ENCODE measurements around the gene RSPO4. TPM values are rescaled to one million over a fixed set of nuclear protein-coding genes. Genes with fewer than 3 reads are reported as not detected.
"Not testable (repeated sequence)": the region's sequence is repeated elsewhere in the genome, so short reads cannot be mapped to it uniquely, and the experiment has no call there.

Gene RSPO4
- total RNA-seq, result under 0.01 TPM

DNA sequence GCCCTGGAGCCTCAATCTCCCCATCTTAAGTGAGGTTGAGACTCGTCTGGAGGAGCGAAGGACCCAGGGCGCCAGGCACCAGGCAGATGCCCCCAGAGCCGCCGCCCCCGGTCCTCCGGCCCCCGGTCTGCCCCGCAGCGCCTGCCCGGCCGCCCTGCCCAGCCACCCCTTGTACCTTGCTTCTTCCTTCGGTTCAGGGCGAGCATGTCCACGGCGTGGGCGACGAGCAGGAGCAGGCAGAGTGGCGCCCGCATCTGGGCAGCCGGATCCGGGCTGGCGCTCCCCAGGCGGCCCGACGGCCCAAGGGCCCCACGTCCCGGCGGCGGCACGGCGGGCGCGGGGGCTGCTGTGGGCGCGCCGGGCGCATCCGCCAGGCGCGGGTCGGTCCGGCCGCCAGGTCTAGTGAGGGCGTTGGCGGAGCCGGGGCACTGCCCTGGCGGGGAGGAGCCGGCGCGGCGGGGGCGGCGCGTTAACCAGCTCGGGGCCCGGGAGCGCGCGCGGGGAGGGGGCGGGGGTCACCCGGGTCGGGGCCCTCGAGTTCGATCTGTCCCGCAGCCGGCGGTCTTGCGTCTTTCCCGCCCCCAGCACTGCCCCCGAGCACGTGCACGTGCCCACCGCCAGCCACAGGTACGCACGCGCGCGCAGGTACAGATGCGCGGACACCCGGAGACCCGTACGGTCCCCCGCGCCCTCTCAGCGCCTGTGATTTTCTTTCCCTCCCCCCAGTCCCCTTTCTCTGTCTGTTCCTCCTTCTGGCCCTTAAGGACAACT is at the start of gene RSPO4:
Gene RSPO4 (minus strand): TSS at position 401 of the 771 bp plus-strand sequence. CDS start 147 bp downstream, at position 254.
- FAIRE-seq, result no peak
- peak in 1 of 2 donors; percentile 52 for DNase-seq (ENCODE audit: low spot score in 2 of 2)

DNA sequence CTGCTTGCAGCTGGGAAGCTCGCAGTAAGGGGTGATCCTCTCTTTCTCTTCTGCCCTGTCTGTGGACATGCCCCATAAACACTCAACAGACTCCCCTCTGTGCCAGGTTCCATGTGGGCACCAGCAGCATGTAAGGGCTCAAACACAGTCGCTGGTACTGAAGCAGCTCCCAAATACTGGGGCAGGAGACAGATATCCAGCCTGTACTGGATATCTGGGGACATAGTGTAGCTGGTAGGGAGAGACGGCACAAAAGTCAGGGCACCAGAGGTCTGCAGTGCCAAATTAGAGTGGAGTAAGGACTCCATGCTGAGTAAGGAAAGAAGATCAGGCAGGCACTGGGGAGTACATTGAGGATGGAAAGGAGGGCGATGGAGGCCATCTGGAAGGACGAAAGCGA is 48.3 kb upstream of the RSPO4 start:
- FAIRE-seq (no peak), DNase-seq (ENCODE audit: low spot score in 2 of 2) (no peak)

DNA sequence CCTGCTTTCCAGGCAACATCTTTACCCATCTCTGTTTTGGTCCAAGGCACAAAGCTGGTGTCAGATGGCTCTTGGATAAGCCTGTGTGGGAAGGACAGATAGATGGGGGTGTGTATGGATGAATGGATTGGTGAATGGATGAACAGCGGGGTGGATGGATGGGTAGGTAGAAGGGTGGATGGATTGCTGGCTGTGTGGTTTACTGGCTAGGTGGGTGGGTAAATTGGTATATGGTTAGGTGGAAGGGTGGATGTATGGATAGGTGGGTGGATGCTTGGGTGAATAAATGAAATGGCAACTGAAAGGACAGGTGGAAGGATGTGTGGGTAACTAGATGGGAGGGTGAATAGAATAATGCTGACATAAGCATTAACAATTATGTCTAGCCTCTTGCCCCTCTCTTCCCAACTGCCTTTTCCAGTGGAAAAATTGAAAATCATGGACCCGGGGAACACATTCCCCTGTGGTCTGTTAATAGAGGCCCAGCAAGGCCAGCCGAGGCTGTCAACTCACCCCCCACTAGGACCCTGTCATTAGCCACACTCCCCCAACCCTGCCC is 43.8 kb upstream of the RSPO4 start:
- DNase-seq (ENCODE audit: low spot score in 2 of 2) (no peak), FAIRE-seq (no peak)

DNA sequence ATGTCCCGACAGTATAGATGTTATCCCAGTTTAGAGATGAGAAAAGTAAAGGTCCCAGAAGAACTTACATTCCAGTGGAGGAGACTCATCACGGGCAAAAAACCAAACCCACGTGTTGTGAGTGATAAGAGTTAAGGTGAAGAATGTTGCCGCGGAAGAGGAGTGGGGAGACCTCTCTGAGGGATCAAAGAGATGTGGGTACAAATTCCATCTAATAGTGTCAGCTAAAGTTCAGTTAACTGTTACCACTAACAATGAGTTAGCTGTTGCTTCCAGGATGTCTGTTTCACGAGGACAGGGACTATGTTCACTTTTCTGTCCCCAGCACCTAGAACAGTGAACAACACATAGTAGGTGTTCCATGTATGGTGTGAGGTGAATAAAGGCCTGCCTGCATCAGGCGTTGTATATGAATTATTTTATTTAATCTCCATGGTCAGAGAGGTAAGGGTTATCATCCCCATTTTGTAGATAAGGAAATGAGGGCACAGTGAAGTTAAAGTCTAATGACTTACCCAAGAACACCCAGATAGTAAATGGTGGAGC is 39.8 kb upstream of the RSPO4 start:
- FAIRE-seq (no peak), DNase-seq (ENCODE audit: low spot score in 2 of 2) (no peak)

DNA sequence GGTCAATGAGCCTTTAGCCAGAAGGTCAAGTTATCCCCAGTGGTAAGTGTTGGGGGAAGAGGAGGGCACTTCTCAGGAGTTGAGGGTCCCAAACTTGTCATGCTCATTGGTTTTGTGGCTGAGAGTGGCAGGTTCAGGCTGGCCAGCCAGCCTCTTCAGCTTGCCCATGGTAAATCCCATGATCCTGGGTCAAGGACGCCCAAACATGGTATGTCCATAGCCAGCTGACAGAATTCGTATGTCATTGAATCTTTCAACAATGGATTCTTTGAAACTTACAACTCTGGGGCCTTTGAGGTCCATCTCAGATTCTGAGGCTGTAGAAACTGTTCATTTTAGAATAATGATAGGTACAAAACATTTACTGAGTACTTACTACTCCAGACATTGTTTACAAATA is 36.1 kb upstream of the RSPO4 start:
- FAIRE-seq (no peak), DNase-seq (ENCODE audit: low spot score in 2 of 2) (no peak)

DNA sequence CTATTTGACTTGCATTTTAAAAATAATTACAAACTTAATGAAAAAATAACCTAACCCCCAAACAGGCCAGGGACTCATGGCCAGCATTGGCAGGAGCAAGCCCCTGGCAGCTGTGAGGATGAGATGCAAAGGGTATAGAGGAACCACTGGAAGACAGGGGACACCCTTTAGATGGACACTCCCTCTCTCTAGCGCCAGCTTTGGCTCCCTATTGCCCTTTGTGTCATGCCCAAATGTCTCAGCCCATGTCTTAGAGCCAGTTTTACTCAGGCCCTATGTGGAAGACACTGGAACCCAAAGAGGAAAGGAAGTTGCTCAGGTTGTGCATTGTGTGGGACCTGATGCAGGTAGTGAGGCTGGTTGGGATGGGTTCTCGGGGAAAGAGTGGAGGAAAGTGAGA is 34.9 kb upstream of the RSPO4 start:
- FAIRE-seq (no peak), DNase-seq (ENCODE audit: low spot score in 2 of 2) (no peak)

DNA sequence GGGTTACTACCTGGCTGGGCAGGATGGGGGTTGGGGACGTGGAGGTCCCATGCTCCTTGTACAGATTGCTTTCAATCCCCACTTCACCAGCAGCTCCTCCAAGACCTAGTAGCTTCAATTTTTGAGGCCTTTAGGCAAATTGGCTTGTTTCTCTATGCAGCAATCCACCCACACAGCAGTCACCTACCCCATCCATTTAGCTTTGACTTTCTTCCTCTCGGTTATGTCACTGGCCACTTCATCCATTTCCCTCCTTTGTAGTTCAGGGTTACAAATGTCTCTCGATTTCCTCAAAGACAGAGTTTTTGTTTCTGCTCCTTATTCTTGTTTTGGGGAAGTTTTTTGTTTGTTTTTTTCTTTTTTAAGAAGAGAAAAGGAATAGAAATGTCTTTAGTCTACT is 33.4 kb upstream of the RSPO4 start:
- no peak for FAIRE-seq
- DNase-seq (ENCODE audit: low spot score in 2 of 2), result no peak

DNA sequence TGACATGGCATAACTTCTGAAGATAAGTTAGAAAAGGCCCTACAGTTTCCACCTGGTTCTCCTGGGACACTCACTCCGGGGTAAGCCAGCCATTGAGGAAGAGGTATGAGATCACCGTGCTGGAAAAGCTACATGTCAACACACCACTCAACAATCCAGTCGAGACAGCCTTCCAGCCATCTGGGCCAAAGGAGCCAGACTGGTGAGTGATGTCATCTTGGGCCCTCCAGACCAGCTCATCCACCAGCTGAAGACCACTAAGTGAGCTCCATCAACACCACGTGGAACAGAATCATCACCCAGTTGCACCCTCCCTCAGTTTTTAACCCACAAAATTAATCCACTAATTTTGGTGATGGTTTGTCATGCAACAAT is 32.3 kb upstream of the RSPO4 start:
- FAIRE-seq, result no peak
- no peak for DNase-seq (ENCODE audit: low spot score in 2 of 2)

DNA sequence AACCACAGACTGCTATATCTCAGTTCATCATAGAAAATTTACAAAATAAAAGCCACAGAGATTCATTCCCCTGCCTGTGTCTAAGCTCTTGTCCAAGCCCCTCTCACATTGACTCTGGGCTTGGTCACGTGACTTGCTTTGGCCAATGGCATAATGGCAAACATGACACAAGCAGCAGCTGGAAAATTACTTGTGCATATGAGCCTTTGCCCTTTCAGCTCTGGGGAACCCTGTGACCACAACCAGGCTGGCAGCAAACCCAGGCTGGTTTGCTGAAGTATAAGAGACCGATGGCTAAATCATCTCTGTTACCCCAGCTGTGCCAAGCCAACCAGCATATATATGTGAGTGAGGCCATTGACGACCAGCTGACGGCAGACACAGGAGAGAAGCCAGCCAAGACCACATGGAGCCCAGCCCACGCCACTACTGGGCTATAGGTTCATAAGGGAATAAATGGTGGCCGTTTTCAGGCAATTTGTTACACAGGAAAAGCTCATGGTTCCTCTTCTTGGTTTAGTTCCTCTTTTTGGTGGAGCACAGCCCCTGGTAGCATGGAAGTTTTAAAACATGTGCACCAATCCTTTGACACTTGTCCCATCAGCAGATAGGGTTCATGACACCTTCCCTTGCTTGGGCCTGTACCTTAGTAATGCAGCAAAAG is 31.8 kb upstream of the RSPO4 start:
- no peak for FAIRE-seq
- DNase-seq (ENCODE audit: low spot score in 2 of 2), result no peak

DNA sequence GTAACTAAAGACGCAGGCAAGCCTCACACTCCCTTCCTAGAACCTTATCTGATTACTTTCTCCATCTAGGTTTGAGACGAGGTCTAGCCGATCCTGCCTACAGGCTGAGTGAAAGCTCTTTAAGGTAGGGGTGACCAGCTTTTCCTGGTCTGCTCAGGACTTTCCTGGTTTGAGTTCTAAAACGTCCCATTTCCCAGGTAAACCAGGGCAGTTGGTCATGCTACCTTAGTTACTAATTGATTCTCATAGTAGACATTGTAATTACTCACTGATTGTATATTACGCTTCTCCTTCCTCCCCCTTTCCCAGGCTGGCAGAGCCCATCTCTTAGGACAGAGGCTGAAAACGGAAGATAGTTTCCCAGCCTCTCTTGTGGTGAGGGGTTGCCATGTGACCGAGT is 27.9 kb upstream of the RSPO4 start:
- no peak for DNase-seq (ENCODE audit: low spot score in 2 of 2)
- no peak for FAIRE-seq

DNA sequence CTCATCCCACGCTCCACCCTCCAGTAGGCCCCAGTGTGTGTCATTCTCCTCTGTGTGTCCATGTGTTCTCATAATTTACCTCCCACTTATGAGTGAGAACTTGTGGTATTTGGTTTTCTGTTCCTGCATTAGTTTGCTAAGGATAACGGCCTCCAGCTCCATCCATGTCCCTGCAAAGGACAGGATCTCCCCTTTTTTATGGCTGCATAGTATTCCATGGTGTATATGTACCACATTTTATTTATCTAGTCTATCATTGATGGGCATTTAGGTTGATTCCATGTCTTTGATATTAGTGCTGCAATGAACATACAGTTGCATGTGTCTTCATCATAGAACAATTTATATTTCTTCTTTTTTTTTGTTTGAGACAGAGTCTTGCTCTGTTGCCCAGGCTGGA is 24.1 kb upstream of the RSPO4 start:
- FAIRE-seq; DNase-seq (ENCODE audit: low spot score in 2 of 2): not testable (repeated sequence)

DNA sequence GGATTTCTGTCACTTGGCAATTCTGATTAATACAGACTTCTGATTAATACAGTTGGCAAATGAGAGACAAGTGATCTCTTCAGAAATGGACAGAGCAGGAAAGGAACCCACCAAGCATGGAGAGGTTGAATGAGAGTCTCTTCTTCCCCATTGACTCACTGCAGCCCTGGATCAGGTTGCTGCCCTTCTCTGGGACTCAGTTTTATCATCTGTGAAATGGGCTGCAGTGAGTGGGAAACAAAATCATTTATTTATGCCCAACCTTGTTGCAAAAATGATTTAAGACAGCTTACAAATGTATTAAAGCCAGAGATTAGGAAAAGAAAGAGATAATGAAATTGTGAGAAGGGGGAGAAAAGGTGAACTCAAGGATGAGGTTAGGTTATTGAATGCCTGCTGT is 20.8 kb upstream of the RSPO4 start:
- FAIRE-seq (no peak), DNase-seq (ENCODE audit: low spot score in 2 of 2) (no peak)

DNA sequence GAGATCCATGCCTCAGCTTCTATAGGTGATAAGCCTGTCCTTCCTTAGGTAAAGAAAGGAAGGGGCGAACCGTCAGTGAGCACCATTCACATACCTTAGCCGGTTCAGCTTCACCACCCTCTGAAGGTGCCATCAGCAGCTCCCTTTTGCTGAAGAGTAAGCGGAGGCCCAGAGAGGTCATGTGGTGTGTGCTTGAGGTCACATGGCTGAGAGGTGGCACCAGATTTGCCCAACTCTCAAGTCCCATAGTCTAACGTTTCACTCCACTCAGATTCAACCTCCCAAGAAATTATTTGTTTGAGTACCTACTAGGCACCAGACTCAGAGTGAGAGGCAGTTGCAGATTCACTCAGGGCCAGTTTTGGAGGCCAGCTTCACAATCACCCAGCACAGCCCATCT is 18.5 kb upstream of the RSPO4 start:
- DNase-seq (ENCODE audit: low spot score in 2 of 2) (no peak), FAIRE-seq (no peak)

DNA sequence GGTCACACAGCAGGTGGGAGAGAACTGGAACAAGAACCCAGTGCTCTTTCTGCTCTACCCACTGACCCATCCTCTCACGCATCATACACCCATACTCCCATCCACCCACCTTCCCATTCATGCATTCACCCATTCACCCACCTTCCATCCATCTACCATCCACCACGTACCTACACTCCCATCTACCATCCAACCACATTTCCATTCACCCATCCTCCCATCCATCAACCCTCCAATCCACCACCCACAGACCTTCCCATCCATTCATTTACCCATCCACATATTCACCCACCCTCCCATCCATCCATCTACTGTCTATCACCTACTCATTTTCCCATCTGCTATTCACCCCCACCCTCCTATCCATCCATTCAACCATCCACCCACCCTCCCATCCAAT is 17.2 kb upstream of the RSPO4 start:
- FAIRE-seq (no peak), DNase-seq (ENCODE audit: low spot score in 2 of 2) (no peak)

DNA sequence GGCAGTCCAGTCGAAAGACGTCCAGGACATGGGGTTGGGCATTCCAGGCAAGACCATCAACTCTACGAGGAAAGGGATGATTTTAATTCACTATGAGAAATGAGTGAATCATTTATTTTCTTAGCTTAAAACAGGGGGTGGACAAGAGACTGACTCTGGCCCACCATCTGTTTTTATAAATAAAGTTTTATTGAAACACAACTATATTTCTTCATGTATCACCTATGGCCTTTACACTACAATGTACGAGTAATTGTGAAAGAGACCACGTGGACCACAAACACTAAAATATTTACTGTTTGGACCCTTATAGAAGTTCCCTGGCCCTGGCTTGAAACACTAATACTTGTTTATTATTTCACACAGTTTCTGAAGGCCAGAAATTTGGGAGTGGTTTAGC is 15.6 kb upstream of the RSPO4 start:
- DNase-seq (ENCODE audit: low spot score in 2 of 2), result no peak
- no peak for FAIRE-seq

DNA sequence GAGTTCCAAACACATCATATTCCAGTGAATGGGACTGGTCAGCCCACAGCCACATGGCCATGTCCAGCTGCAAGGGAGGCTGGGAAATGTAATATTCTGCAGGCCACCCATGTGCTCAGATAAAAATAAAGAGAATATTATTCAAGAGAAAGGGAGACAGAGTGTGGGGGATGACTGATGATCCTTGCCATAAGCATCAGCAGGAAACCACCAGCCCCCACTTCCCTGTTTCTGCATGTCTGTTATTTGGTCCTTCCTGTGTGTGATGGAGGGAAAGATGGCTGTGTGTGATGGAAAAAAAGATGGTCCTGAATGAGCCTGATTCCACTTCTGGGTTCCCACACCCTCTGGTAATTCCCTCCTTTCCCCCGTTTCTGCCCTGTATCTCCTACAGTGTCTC is 13.1 kb upstream of the RSPO4 start:
- FAIRE-seq (no peak), DNase-seq (ENCODE audit: low spot score in 2 of 2) (no peak)

DNA sequence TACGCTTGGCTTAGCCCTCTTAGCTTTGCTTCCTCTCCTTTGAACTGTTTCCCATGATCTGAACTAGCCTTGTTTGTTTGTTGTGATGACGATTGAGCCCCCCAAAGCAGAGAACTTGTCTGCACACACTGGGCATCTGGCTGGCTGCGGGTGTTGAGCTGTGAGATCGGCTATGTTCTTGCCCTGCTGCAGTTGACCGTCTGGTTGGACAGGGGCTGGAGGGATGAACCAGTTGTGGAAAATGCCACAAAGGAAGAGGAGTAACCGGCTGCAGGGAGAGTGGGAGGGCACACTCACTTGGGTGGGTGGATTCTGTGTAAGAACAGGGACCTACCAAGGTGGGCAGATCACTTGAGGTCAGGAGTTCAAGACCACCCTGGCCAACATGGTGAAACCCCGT is 12.4 kb upstream of the RSPO4 start:
- DNase-seq (ENCODE audit: low spot score in 2 of 2) (no peak), FAIRE-seq (no peak)

DNA sequence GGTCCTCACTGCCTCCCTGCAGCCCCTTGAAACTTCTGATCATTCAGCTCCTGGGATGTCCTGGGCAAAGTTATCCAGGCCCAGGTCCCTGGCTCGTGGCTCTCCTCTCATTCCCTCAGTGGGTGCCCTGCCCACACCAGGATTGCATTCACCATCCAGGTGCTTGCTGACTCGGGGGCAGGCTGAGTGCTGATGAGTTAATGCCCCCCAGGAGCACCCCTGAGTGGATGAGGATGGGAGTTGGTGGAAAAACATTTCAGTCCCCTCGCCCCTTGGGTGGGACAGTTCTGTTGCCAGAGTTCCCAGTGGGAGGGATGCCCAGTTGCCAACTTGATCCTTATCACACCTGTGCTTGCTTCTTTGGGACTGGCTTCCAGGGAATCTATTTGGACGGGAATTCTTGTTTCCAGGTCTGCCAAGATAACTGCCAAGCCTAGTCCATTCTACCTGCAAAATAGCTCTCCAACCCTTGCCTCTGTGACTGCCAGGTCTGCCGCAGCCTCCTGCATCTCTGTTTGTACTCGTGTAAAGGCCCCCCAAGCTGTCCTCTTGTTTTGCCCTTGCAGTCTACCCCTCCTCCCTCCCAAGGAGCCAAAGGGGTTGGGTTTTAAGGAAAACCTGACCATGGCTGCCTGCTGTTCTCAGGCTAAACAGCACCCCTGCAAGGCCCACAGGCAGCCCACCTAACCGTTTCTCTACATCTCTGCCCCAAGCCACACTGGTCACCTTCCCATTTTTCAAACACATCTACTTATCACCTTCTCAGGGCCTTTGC is 11.6 kb upstream of the RSPO4 start:
- no peak for FAIRE-seq
- DNase-seq (ENCODE audit: low spot score in 2 of 2), result no peak

DNA sequence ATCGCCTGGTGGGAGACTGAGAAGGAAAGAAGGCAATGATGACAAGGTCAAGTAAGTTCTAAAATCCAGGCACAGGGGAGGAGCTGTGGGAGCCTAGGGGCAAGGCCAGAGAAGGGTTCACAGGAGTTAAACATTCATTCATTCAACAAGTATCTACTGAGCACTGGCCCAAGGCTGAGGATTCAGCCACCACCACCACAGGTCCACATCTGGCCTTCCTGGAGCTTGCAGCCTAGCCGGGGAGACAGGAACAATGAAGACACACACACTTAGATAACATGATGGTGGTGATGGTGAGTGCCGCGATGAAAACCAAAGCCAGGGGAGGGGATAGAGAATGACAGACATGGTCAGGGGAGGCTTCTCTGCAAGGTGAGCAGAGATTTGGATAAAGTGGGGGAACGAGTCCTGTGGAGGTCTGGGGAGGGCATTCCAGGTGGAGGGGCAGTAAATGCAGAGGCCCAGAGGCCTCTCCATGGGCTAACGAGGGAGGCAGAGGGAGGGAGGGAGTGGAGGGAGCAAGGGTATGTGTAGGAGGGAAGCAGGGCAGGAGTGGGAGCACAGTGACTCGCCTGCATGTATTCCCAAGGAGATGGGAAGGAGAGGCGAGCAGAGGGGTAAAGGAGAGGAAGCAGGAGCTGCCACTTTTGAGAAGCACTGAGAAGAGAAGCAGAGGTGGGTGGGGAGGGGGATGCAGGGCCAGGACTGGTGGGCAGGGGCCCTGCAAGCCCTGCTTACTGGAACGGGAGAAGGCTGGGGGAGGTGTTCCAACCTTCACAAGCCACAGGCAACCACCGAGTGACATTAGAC is 10.5 kb upstream of the RSPO4 start:
- FAIRE-seq, result no peak

DNA sequence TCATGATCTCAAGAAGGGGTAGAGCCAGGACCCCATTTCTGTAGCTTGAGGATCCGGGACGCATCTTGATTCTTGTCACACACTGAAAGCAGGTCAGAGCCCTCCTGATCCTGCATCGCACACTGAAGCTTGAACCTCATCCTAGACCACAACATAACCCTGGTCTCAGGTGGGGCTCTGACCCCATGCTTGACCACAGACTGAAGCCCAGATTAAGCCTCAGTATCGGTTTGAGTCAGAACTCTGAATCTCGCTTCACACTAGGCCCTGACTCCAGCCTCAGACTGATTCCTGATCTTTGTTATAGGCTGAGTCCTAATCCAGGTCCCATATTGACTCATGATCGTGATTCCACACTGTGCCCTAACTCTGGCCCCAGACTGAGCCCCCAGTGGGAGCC is 8.5 kb upstream of the RSPO4 start:
- no peak for FAIRE-seq
- no peak for DNase-seq (ENCODE audit: low spot score in 2 of 2)

More for the DNA sequence above, 10.5 kb upstream of the RSPO4 start:
- no peak for DNase-seq (ENCODE audit: low spot score in 2 of 2)

Data from frontal cortex (tissue), 4 donors.